H1 (cell line): ENCODE measurements around the gene DUSP3.

Source experiments
- EZH2 ChIP-seq: fragments of 200-600 bp; sonication (generic); IDR thresholded peaks from 2 replicates; pipeline ENCODE4 v1.7.1; 2012; ENCODE audit warnings: low read depth, mild to moderate bottlenecking, moderate library complexity, low read length, inconsistent platforms; ENCODE audit not compliant: severe bottlenecking
- PHF8 ChIP-seq: fragments of 200-600 bp; sonication (generic); conservative IDR thresholded peaks from 2 replicates; pipeline ENCODE4 v1.7.1; 2012; ENCODE audit warnings: low read depth, mild to moderate bottlenecking, inconsistent platforms, low read length, moderate library complexity
- POLR2AphosphoS5 ChIP-seq: IDR thresholded peaks from 2 replicates; pipeline ENCODE4 v1.6.1; 2011; ENCODE audit warnings: low read depth, low read length
- RAD21 ChIP-seq, 2 experiments: IDR thresholded peaks in 1 of 2; conservative IDR thresholded peaks in 1 of 2; 2 replicates each; pipeline ENCODE4 v1.6.1; 2011; ENCODE audit warnings: low read depth in 2 of 2, low read length in 2 of 2, improper control_type of control experiment in 1 of 2, inconsistent platforms in 1 of 2, mild to moderate bottlenecking in 1 of 2, moderate library complexity in 1 of 2
- RNF2 ChIP-seq: fragments of 200-900, 300-1000 bp; sonication (generic); IDR thresholded peaks from 2 replicates; pipeline ENCODE4 v1.7.1; 2016; ENCODE audit warnings: borderline replicate concordance, low read depth, mild to moderate bottlenecking, antibody characterized with exemption, low read length; ENCODE audit not compliant: poor library complexity, severe bottlenecking; ENCODE audit errors: missing control alignments
- SIX5 ChIP-seq: IDR thresholded peaks from 2 replicates; pipeline ENCODE4 v1.6.1; 2011; ENCODE audit warnings: mild to moderate bottlenecking, low read depth, low read length
- SUZ12 ChIP-seq: fragments of 200-600 bp; sonication (generic); IDR thresholded peaks from 2 replicates; pipeline ENCODE4 v1.6.1; 2012; ENCODE audit warnings: mild to moderate bottlenecking, inconsistent platforms, low read length, moderate library complexity, mixed read lengths
- TF ChIP-seq, protein P1 (sequence below), 3 experiments: IDR thresholded peaks; 1 replicate in 2 of 3; 2 replicates in 1 of 3; pipeline versions ENCODE4 v1.5.1 to v1.6.1; 2011; ENCODE audit warnings: low read length in 3 of 3, mild to moderate bottlenecking in 3 of 3, inconsistent platforms in 2 of 3, low read depth in 1 of 3, moderate library complexity in 1 of 3; ENCODE audit not compliant: insufficient read depth in 1 of 3; ENCODE audit errors: control extremely low read depth in 1 of 3

DNA sequence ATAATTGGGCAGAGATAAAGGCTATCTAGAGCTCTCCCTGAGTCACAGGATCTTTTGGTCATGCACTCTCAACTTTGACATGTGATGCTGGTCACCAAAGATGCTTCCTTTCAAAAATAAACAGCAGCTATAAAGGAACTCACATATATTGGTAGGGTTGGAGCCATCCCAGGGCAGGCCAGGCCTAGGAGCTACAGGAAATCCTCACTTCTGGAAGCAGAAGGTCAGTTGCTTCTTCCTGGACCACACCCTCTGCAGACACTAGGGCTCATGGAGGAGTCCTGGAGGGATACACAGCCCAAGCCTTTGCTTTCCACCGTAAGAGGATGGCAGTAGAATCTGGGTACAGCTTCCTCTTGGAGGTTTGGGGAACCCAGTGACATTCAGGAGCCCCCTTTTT, 44.8 kb downstream of the DUSP3 start:
- TF ChIP-seq, protein P1, sequence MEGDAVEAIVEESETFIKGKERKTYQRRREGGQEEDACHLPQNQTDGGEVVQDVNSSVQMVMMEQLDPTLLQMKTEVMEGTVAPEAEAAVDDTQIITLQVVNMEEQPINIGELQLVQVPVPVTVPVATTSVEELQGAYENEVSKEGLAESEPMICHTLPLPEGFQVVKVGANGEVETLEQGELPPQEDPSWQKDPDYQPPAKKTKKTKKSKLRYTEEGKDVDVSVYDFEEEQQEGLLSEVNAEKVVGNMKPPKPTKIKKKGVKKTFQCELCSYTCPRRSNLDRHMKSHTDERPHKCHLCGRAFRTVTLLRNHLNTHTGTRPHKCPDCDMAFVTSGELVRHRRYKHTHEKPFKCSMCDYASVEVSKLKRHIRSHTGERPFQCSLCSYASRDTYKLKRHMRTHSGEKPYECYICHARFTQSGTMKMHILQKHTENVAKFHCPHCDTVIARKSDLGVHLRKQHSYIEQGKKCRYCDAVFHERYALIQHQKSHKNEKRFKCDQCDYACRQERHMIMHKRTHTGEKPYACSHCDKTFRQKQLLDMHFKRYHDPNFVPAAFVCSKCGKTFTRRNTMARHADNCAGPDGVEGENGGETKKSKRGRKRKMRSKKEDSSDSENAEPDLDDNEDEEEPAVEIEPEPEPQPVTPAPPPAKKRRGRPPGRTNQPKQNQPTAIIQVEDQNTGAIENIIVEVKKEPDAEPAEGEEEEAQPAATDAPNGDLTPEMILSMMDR (IDR thresholded peaks at IDR 0.05; ENCODE audit: control extremely low read depth in 1 of 3, insufficient read depth in 1 of 3, low read depth in 1 of 3, low read length in 3 of 3), result no peak
- TF ChIP-seq EZH2, result no peak
- no peak for TF ChIP-seq RAD21 (IDR thresholded peaks at IDR 0.05 in 1 of 2, conservative IDR thresholded peaks at IDR 0.05 in 1 of 2; ENCODE audit: low read depth in 2 of 2, low read length in 2 of 2)
- TF ChIP-seq RNF2, result no peak
- no peak for TF ChIP-seq SUZ12
- no peak for TF ChIP-seq SIX5
- TF ChIP-seq PHF8, result no peak
- TF ChIP-seq POLR2AphosphoS5, result no peak
